CD4-positive, alpha-beta T cell treated with Interleukin-12 subunit alpha and Interleukin-12 subunit beta, for 1 hour (primary cell): ENCODE measurements around the gene CNPY2.
"Not testable (repeated sequence)": the region's sequence is repeated elsewhere in the genome, so short reads cannot be mapped to it uniquely, and the experiment has no call there.

Experiments
- DNase-seq: peaks from one replicate; pipeline ENCODE4 v3.0.0-alpha.2; 2020

CNPY2 gene

GRCh38 chr12:56333679-56334489 is 18.1 kb upstream of the CNPY2 start, which contains the start of gene PAN2:
Gene PAN2 (minus strand): TSS chr12:56334000. CDS start chr12:56333094, 906 bp downstream.
- DNase-seq = peak; percentile 97

DNA sequence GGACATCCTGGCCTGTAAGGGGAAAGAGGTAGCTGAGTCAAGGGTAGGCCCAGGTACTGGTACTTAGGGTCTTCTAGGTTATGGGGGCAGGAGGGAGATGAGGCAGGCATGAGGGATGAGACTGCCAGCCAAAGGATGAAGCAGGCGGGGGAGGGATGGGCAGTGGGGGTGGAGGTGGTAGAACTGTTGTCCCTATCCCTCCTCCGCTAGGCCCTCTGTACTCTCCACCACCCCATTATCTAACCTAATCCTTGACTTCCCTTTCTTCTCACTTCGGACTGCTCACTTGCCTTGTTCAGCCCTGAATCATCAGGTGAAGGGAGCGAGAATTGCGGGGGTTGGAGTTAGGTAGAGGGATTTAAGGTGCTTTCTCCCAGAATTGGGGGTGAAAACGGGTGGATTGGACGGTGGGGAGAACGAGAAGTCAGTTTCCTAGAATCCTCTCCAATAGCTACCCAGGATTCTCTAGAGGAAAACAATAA is 17.4 kb upstream of the CNPY2 start:
- no peak for DNase-seq

GRCh38 chr12:56332512-56333196 is 16.9 kb upstream of the CNPY2 start:
- DNase-seq = no peak

- no peak for DNase-seq
These were observed 15.2 kb upstream of the CNPY2 start for GRCh38 chr12:56330936-56331490.

DNA sequence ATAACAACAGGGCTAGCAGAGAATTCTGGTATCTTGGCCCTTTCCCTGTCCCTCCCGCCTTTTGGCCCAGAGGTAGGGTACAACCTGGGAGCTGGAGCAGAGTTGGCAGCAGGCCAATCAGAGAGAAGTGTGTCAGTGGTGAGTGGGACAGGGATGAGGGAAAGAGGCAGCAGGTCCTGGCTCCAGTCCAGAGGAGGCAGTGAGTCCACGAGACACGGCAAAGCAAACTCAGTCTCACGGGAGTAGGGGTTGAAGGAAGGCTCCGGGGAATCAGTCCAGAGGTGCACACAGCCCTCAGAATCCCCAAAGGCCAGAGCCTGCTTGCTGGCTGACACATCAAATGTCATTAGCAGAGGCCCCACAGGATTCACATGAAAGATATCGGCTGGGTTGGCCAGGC is 10.7 kb upstream of the CNPY2 start:
- DNase-seq = no peak

DNA sequence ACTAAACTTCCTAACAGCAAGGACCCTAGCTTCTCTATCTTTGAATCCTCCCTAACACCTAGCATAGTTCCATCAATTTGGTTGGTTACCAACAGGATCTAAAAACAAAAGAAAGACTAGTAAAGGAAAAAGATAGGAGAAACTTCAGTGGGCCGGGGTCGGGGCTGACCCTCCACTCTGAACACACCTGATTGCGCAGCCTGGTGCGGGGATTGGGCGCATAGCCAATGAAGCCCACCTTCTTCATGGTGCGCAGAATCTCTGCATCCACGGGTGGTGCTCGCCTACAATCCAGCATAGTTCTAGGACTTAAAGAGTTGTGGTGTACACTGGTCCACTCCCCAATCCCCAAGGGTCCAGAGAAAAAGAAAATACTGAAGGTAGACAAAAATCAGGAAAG is 10.3 kb upstream of the CNPY2 start:
- no peak for DNase-seq

GRCh38 chr12:56324206-56324605 is 8.4 kb upstream of the CNPY2 start:
- DNase-seq = no peak

GRCh38 chr12:56321610-56322009 is 5.8 kb upstream of the CNPY2 start:
- not testable (repeated sequence) for DNase-seq

DNA sequence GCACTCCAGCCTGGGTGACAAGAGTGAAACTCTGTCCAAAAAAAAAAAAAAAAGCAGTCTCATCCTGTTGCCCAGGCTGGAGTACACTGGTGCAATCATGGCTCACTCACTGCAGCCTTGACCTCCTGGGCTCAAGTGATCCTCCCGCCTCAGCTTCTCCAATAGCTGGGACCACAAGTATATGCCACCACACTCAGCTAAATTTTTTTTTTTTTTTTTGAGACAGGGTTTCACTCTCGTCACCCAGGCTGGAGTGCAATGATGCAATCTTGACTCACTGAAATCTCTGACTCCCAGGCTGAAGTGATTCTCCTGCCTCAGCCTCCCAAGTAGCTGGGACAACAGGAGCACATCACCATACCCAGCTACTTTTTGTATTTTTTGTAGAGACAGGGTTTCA is 5.2 kb upstream of the CNPY2 start:
- DNase-seq = no peak

GRCh38 chr12:56317675-56318074 is 1.9 kb upstream of the CNPY2 start:
- no peak for DNase-seq

DNA sequence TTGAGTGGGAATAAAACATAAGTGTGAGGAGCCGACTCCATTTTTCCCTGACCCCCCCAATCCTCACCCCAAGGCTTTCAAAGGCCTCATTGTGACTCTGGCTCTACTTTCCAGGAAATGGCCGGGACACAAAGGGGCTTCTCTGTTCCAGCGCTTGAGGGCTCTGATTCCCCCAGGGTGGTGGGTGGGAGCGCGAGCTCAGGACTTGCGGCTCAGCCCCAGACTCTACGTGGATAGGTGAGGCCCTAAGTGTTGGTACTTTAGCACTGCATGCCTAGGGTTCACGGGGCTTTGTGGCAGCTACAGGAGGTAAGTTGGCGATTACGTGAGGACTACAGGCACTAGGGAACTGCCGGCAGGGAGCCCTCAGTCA is 553 bp downstream of the CNPY2 start:
- no peak for DNase-seq

DNA sequence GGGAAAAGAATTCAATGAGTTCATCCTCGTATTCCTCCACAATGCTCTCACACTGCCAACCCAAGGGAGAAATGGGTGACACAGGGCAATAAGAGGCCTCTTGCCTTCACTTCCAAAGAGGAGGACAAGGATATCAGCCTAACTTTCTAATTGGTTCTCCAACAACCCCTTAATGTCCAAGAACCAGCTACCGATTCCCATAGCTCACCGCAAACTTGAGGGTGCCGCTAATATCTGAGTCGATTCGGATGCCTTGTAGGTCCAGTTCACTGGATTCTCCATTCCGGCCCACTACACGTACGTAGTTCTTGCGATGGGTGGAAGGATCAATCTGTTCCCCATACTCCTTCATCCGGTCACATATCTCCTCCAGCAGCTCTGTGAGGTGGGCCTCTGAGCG is 4.8 kb downstream of the CNPY2 start:
- no peak for DNase-seq

GRCh38 chr12:56308714-56309113 is 7.1 kb downstream of the CNPY2 start:
- no peak for DNase-seq

- DNase-seq = no peak
These were observed 8.4 kb downstream of the CNPY2 start for GRCh38 chr12:56307221-56307965.

- DNase-seq = no peak
These were observed 10.8 kb downstream of the CNPY2 start for GRCh38 chr12:56304872-56305590.

GRCh38 chr12:56304276-56304675 is 11.5 kb downstream of the CNPY2 start:
- DNase-seq = no peak

GRCh38 chr12:56300644-56301464 is 14.9 kb downstream of the CNPY2 start:
- no peak for DNase-seq

- DNase-seq = peak; percentile 99
These were observed 15.7 kb downstream of the CNPY2 start, which contains the start of gene CS for GRCh38 chr12:56299853-56300643. Gene CS (minus strand): TSS chr12:56300330. CDS start chr12:56300201, 129 bp downstream.

DNA sequence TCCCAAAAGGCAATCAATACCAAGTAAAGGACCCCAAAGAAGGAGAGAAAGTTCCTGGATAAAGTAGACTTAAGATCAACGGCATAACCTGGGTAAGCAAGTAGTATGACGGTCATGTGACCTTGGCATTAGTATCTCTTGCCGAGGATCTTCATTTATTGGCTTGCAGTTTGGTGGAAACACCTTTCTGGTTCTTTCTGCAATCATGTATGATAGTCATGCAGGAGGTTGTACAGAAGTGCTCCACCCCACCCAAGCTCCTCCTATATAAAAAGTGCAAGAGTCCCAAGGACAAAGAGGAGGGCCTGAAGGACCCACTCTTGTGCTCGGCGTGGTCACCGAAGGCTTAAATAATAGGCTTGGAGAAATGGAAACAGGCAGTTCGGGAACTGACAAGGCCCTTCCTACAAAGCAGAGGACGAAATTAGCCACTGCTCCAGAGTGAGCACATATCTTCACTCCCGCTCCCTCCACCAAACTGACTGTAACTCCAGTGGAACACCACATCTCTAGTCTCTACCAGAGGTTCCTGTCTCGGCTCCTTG is 16.4 kb downstream of the CNPY2 start:
- peak; percentile 48 for DNase-seq

DNA sequence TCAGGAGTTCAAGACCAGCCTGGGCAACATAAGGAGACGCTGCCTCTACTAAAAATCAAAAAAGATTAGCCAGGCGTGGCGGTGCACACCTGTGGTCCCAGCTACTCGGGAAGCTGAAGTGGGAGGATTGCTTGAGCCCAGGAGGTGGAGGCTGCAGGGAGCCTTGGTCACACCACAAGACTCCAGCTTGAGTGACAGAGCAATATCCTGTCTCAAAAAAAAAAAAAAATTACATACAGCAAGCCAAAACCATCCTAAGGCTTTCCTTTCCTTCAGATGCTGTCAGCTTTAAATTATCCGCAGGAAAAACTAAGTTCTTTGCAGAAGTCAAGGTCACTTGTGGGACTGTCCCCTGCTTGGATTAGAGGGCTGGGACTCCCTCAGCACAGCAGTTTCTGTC is 17.0 kb downstream of the CNPY2 start:
- no peak for DNase-seq
